Measurements from ENCODE around the gene FADS6.

FADS6 gene

GRCh38 chr17:74857191-74857590 is 36.2 kb downstream of the FADS6 start:
- Histone ChIP-seq H3K36me3 (no peaks in the 10 kb centered on the region), H3K27ac (no peak overlapping the region), H3K4me3 (no peak overlapping the region), H3K4me1 (peaks cover 0 to 33% (median 25%) of the 10 kb centered on the region in 4 donors), H3K27me3 (peaks cover 3 to 94% of the 10 kb centered on the region in 2 donors), H3K9me3 (no peaks in the 10 kb centered on the region)
- intact Hi-C loops (cut with DNase I; ENCODE audit: low total_unique reads): no loop called here
- TF ChIP-seq, protein P1, sequence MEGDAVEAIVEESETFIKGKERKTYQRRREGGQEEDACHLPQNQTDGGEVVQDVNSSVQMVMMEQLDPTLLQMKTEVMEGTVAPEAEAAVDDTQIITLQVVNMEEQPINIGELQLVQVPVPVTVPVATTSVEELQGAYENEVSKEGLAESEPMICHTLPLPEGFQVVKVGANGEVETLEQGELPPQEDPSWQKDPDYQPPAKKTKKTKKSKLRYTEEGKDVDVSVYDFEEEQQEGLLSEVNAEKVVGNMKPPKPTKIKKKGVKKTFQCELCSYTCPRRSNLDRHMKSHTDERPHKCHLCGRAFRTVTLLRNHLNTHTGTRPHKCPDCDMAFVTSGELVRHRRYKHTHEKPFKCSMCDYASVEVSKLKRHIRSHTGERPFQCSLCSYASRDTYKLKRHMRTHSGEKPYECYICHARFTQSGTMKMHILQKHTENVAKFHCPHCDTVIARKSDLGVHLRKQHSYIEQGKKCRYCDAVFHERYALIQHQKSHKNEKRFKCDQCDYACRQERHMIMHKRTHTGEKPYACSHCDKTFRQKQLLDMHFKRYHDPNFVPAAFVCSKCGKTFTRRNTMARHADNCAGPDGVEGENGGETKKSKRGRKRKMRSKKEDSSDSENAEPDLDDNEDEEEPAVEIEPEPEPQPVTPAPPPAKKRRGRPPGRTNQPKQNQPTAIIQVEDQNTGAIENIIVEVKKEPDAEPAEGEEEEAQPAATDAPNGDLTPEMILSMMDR (IDR thresholded peaks at IDR 0.05): no peak
- DNase-seq: no peak

- Histone ChIP-seq H3K27me3 (peaks cover 2 to 95% of the 10 kb centered on the region in 2 donors), H3K27ac (no peak overlapping the region), H3K4me3 (no peak overlapping the region), H3K36me3 (no peaks in the 10 kb centered on the region), H3K9me3 (no peaks in the 10 kb centered on the region), H3K4me1 (peaks cover 0 to 28% (median 15%) of the 10 kb centered on the region in 4 donors)
- TF ChIP-seq, protein P1 (IDR thresholded peaks at IDR 0.05): no peak
- DNase-seq: no peak
- intact Hi-C loops (cut with DNase I; ENCODE audit: low total_unique reads): no loop called here
Measured at GRCh38 chr17:74856112-74856511, 37.3 kb downstream of the FADS6 start.

- Histone ChIP-seq H3K27ac (no peak overlapping the region), H3K4me1 (peaks cover 0 to 21% (median 8%) of the 10 kb centered on the region in 4 donors), H3K27me3 (peaks cover 0 to 95% of the 10 kb centered on the region in 2 donors), H3K4me3 (no peak overlapping the region), H3K9me3 (no peaks in the 10 kb centered on the region), H3K36me3 (no peaks in the 10 kb centered on the region)
- intact Hi-C loops (cut with DNase I; ENCODE audit: low total_unique reads): no loop called here
- DNase-seq: no peak
- TF ChIP-seq, protein P1 (IDR thresholded peaks at IDR 0.05): no peak
Measured at GRCh38 chr17:74855323-74855722, 38.1 kb downstream of the FADS6 start.

- H3K9me3 ChIP-seq: no peaks in the 10 kb centered on the region
- H3K36me3 ChIP-seq: no peaks in the 10 kb centered on the region
- no peak overlapping the region for H3K27ac ChIP-seq
- H3K4me1 ChIP-seq: peaks cover 0 to 15% (median 4%) of the 10 kb centered on the region in 4 donors
- peaks cover 0 to 95% of the 10 kb centered on the region in 2 donors for H3K27me3 ChIP-seq
- H3K4me3 ChIP-seq: no peak overlapping the region
- no peak for DNase-seq
- TF ChIP-seq, protein P1 (IDR thresholded peaks at IDR 0.05): no peak
- intact Hi-C loops (cut with DNase I; ENCODE audit: low total_unique reads): no loop called here
Measured at GRCh38 chr17:74854792-74855191, 38.6 kb downstream of the FADS6 start.

DNA sequence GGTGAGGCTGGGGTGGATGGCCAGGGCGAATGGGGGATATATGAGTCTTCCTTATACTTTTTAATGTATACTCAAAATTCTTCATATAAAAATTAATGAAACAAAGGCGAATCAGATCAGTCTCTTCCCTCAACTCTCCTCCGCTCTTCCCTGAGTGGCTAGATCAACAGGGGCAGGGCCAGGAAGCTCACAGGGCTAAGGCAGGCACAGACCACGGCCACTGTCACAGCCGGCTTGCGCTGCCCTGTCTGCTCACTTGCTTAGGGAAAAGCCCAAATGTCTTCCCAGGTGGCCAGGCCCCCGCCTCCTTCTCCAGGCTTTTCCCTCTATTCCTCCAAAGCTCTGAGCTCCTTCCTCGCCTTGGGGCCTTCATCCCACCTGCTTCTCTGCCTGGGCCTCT is 39.8 kb downstream of the FADS6 start:
- no peak overlapping the region for H3K27ac ChIP-seq
- H3K4me1 ChIP-seq: peaks cover 0 to 11% (median 0%) of the 10 kb centered on the region in 4 donors
- H3K4me3 ChIP-seq: no peak overlapping the region
- peaks cover 0 to 91% of the 10 kb centered on the region in 2 donors for H3K27me3 ChIP-seq
- TF ChIP-seq, protein P1 (IDR thresholded peaks at IDR 0.05): no peak
- H3K9me3 ChIP-seq: no peaks in the 10 kb centered on the region
- no peak for DNase-seq
- intact Hi-C loops (cut with DNase I; ENCODE audit: low total_unique reads): no loop called here
- H3K36me3 ChIP-seq: no peaks in the 10 kb centered on the region

DNA sequence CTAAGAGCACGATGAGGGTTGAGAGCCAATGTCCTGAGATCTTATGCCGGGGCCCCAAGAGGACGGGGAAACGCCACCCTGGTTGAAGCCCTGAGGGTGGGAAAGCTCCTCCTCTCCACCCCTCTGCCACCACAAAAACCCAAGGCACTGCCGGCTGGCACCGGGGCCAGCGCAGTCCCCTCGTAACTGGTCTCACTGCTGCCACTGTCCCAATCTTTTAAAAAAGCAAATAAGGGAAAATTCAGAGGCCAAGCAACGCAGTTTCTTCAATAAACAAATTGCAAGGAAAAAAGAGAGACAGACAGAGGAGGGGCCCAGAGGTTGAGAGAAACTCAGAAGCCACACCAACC is 40.4 kb downstream of the FADS6 start:
- intact Hi-C loops (cut with DNase I; ENCODE audit: low total_unique reads): no loop called here
- TF ChIP-seq, protein P1 (IDR thresholded peaks at IDR 0.05): no peak
- H3K36me3 ChIP-seq: no peaks in the 10 kb centered on the region
- peaks cover 0 to 87% of the 10 kb centered on the region in 2 donors for H3K27me3 ChIP-seq
- no peak overlapping the region for H3K27ac ChIP-seq
- H3K4me1 ChIP-seq: peaks cover 0 to 11% (median 0%) of the 10 kb centered on the region in 4 donors
- H3K9me3 ChIP-seq: no peaks in the 10 kb centered on the region
- H3K4me3 ChIP-seq: no peak overlapping the region
- no peak for DNase-seq

Data from tibial artery (tissue), 4 donors.